Loucy (cell line): ENCODE measurements around the gene LSM8.

Experiments used
- H2AFZ ChIP-seq: fragments of 200-600 bp; sonication (generic); 2 replicates; pipeline ENCODE4 v1.6.0; 2016; ENCODE audit warnings: antibody characterized with exemption, mild to moderate bottlenecking, low read length, moderate library complexity
- H3F3A ChIP-seq: fragments of 200-600 bp; 2 replicates; pipeline ENCODE4 v1.6.0; 2016; ENCODE audit warnings: antibody characterized with exemption, low read depth, mild to moderate bottlenecking
- H3K27me3 ChIP-seq: fragments of 200-600 bp; sonication (generic); 2 replicates; pipeline ENCODE4 v1.6.1; 2014; ENCODE audit warnings: low read length, mild to moderate bottlenecking; ENCODE audit not compliant: insufficient read depth, poor library complexity, severe bottlenecking
- H3K36me3 ChIP-seq: fragments of 200-600 bp; sonication (generic); 2 replicates; pipeline ENCODE4 v1.6.1; 2016; ENCODE audit warnings: low read length; ENCODE audit not compliant: insufficient read depth
- H3K4me1 ChIP-seq: fragments of 200-600 bp; sonication (generic); 2 replicates; pipeline ENCODE4 v1.5.1; 2014; ENCODE audit warnings: low read length, mild to moderate bottlenecking; ENCODE audit not compliant: insufficient read depth, poor library complexity, severe bottlenecking
- H3K4me2 ChIP-seq: fragments of 200-600 bp; sonication (generic); 2 replicates; pipeline ENCODE4 v1.6.0; 2014; ENCODE audit warnings: antibody characterized with exemption, low read length, low read depth, mild to moderate bottlenecking; ENCODE audit not compliant: poor library complexity, severe bottlenecking
- H3K4me3 ChIP-seq: fragments of 200-600 bp; sonication (generic); 2 replicates; pipeline ENCODE4 v1.5.1; 2014; ENCODE audit warnings: low read length, mild to moderate bottlenecking, mixed read lengths; ENCODE audit not compliant: poor library complexity, severe bottlenecking
- H3K79me2 ChIP-seq: fragments of 200-600 bp; sonication (generic); 2 replicates; pipeline ENCODE4 v1.6.1; 2014; ENCODE audit warnings: low read length; ENCODE audit not compliant: insufficient read depth
- H3K9ac ChIP-seq: fragments of 200-600 bp; sonication (generic); 2 replicates; pipeline ENCODE4 v1.6.0; 2014; ENCODE audit warnings: mild to moderate bottlenecking, low read depth, low read length, moderate library complexity; ENCODE audit not compliant: poor library complexity, severe bottlenecking
- H3K9me2 ChIP-seq: fragments of 200-600 bp; sonication (generic); replicated peaks from 2 replicates; pipeline ENCODE4 v1.6.1; 2016; ENCODE audit warnings: low read depth, low read length, mixed read lengths
- H3K9me3 ChIP-seq: fragments of 200-600 bp; sonication (generic); 2 replicates; pipeline ENCODE4 v1.6.1; 2014; ENCODE audit warnings: mild to moderate bottlenecking, antibody characterized with exemption, low read length, low read depth; ENCODE audit not compliant: insufficient read depth
- H4K20me1 ChIP-seq: fragments of 200-600 bp; sonication (generic); 2 replicates; pipeline ENCODE4 v1.6.0; 2014; ENCODE audit warnings: antibody characterized with exemption, low read length, mild to moderate bottlenecking; ENCODE audit not compliant: insufficient read depth, poor library complexity, severe bottlenecking
- EZH2phosphoT487 ChIP-seq: fragments of 200-600 bp; IDR thresholded peaks from 2 replicates; pipeline ENCODE4 v1.6.1; 2018; ENCODE audit warnings: antibody characterized with exemption, mild to moderate bottlenecking, moderate library complexity, borderline replicate concordance
- TF ChIP-seq, protein P1 (sequence below): fragments of 200-600 bp; sonication (generic); conservative IDR thresholded peaks from 2 replicates; pipeline ENCODE4 v1.5.1; 2014; ENCODE audit warnings: mild to moderate bottlenecking, antibody characterized with exemption, low read length

LSM8 gene

DNA sequence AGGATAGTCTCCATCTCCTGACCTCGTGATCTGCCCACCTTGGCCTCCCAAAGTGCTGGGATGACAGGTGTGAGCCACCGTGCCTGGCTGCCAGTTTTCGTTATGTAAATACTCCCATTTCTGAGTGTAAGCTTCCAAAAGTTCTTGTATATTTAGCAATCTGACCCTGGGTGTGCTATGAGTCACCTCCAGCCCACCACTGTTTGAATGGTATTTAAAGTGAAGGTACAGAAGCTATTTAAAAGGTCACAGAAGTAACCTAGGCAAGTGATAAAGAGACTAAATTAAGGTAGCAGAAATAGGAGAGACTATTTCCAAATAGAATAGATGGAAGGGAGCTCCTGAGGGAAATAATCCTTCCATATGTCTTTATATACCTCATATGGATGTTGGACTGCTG is 36.6 kb downstream of the LSM8 start:
- H3F3A ChIP-seq = no peaks in the 10 kb centered on the region

DNA sequence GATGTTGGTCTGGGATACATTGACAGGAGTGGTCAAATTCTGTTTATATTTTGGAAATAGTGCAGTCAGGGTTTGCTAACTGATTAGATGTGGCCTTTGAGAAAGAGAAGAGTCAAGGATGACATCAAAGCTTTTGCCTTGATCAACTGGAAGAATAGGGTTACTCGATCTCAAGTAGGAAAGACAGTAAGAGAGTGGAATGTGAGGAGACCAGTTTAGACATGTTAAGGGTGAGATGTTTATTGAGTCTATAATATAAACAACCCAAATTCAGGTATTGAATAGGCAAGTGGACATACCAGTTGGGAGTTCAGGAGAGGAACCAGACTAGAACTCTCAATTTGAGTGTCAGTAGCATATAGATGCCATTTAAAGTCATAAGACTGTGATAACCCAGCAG is 38.6 kb downstream of the LSM8 start:
- Histone ChIP-seq H3K4me2 (no peak overlapping the region), H4K20me1 (no peaks in the 10 kb centered on the region), H3K9me3 (no peaks in the 10 kb centered on the region), H3K79me2 (no peaks in the 10 kb centered on the region), H3F3A (no peaks in the 10 kb centered on the region), H3K4me3 (no peak overlapping the region), H3K27me3 (no peaks in the 10 kb centered on the region), H3K36me3 (no peaks in the 10 kb centered on the region), H2AFZ (no peak overlapping the region), H3K9me2 (no peaks in the 10 kb centered on the region), H3K4me1 (no peaks in the 10 kb centered on the region), H3K9ac (no peak overlapping the region)
- no peak for TF ChIP-seq EZH2phosphoT487
- TF ChIP-seq, protein P1, sequence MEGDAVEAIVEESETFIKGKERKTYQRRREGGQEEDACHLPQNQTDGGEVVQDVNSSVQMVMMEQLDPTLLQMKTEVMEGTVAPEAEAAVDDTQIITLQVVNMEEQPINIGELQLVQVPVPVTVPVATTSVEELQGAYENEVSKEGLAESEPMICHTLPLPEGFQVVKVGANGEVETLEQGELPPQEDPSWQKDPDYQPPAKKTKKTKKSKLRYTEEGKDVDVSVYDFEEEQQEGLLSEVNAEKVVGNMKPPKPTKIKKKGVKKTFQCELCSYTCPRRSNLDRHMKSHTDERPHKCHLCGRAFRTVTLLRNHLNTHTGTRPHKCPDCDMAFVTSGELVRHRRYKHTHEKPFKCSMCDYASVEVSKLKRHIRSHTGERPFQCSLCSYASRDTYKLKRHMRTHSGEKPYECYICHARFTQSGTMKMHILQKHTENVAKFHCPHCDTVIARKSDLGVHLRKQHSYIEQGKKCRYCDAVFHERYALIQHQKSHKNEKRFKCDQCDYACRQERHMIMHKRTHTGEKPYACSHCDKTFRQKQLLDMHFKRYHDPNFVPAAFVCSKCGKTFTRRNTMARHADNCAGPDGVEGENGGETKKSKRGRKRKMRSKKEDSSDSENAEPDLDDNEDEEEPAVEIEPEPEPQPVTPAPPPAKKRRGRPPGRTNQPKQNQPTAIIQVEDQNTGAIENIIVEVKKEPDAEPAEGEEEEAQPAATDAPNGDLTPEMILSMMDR = no peak

More for the DNA sequence above, 36.6 kb downstream of the LSM8 start:
- H3K36me3 ChIP-seq = no peaks in the 10 kb centered on the region
- no peak overlapping the region for H3K9ac ChIP-seq
- no peaks in the 10 kb centered on the region for H3K79me2 ChIP-seq
- H3K4me2 ChIP-seq = no peak overlapping the region
- TF ChIP-seq, protein P1 = no peak
- no peak overlapping the region for H2AFZ ChIP-seq
- no peak overlapping the region for H3K4me3 ChIP-seq
- H3K9me2 ChIP-seq = no peaks in the 10 kb centered on the region
- no peaks in the 10 kb centered on the region for H4K20me1 ChIP-seq
- no peaks in the 10 kb centered on the region for H3K4me1 ChIP-seq
- no peaks in the 10 kb centered on the region for H3K27me3 ChIP-seq
- H3K9me3 ChIP-seq = no peaks in the 10 kb centered on the region

DNA sequence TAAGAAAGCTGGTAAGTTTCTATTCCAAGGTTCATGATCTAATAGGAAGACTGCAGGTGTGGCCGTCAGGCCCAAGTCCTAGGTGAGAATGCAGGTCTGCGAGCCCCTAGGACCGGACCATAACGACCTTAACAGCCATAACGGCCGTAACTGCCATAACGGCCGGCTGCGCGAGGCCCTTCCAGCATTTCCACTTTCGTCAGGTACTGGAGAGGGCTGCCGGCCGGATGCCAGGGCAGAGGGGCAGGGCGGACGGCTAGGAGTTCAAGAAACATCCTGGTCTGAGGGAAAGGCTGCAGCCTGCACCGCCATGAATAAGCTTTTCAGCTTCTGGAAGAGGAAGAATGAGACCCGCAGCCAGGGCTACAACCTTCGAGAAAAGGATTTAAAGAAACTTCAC is 40.6 kb downstream of the LSM8 start, which contains the start of gene ANKRD7:
ANKRD7 (plus strand) TSS at position 184 of the 400 bp plus-strand sequence; CDS start at position 311, 127 bp downstream.
- no peak for TF ChIP-seq EZH2phosphoT487
- TF ChIP-seq, protein P1 = no peak

More for the DNA sequence above, 40.6 kb downstream of the LSM8 start, which contains the start of gene ANKRD7:
- Histone ChIP-seq H4K20me1 (no peaks in the 10 kb centered on the region), H3K79me2 (no peaks in the 10 kb centered on the region), H3K9me2 (no peaks in the 10 kb centered on the region), H3K4me3 (no peak within 1 kb of the TSS), H3K4me1 (no peaks in the 10 kb centered on the region), H3K9ac (no peak within 1 kb of the TSS), H3K4me2 (no peak within 1 kb of the TSS), H3F3A (no peaks in the 10 kb centered on the region), H3K36me3 (no peaks in the 10 kb centered on the region), H3K27me3 (no peaks in the 10 kb centered on the region), H3K9me3 (no peaks in the 10 kb centered on the region), H2AFZ (no peak within 1 kb of the TSS)
